GM06990 (cell line): ENCODE data around the gene CD72.

ENCODE experiments used
- DNase-seq: peaks from one replicate; pipeline ENCODE4 v3.0.0-alpha.2; 2011; ENCODE audit not compliant: insufficient read length; ENCODE audit errors: extremely low read depth
- H3K27me3 ChIP-seq: replicated peaks from 2 replicates; pipeline ENCODE4 v1.6.0; 2011; ENCODE audit warnings: low read length; ENCODE audit not compliant: control insufficient read depth, insufficient read depth
- H3K36me3 ChIP-seq: 2 replicates; pipeline ENCODE4 v1.5.1; 2011; ENCODE audit warnings: low read length; ENCODE audit not compliant: control insufficient read depth, insufficient read depth
- H3K4me3 ChIP-seq: replicated peaks from 2 replicates; pipeline ENCODE4 v1.5.1; 2011; ENCODE audit warnings: low read depth, mild to moderate bottlenecking, control low read depth, low read length
- TF ChIP-seq, protein P1 (sequence below): IDR thresholded peaks from 2 replicates; pipeline ENCODE4 v1.5.1; 2011; ENCODE audit warnings: low read length, control low read depth, mild to moderate bottlenecking, inconsistent platforms; ENCODE audit not compliant: insufficient read depth, poor library complexity, severe bottlenecking

CD72 gene

DNA sequence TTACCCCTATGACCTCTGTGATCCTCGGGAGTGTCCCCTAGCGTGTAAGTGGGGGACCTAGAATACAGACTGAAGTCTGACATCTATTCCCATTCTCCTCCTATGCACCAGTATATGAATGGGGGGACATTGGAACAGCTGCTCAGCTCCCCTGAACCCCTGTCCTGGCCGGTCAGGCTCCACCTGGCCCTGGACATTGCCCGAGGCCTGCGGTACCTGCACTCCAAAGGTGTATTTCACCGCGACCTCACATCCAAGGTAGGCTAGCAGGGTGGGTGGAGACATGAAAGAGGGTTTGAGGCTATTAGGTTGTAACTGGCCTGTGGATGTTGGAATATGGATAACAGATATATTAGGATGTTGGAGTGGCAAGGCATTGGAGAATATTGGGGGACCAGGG is 11.5 kb downstream of the CD72 start:
- Histone ChIP-seq H3K36me3 (peaks cover 7% of the 10 kb centered on the region), H3K27me3 (no peaks in the 10 kb centered on the region), H3K4me3 (no peak overlapping the region)
- DNase-seq, result no peak
- TF ChIP-seq, protein P1, sequence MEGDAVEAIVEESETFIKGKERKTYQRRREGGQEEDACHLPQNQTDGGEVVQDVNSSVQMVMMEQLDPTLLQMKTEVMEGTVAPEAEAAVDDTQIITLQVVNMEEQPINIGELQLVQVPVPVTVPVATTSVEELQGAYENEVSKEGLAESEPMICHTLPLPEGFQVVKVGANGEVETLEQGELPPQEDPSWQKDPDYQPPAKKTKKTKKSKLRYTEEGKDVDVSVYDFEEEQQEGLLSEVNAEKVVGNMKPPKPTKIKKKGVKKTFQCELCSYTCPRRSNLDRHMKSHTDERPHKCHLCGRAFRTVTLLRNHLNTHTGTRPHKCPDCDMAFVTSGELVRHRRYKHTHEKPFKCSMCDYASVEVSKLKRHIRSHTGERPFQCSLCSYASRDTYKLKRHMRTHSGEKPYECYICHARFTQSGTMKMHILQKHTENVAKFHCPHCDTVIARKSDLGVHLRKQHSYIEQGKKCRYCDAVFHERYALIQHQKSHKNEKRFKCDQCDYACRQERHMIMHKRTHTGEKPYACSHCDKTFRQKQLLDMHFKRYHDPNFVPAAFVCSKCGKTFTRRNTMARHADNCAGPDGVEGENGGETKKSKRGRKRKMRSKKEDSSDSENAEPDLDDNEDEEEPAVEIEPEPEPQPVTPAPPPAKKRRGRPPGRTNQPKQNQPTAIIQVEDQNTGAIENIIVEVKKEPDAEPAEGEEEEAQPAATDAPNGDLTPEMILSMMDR, result no peak

DNA sequence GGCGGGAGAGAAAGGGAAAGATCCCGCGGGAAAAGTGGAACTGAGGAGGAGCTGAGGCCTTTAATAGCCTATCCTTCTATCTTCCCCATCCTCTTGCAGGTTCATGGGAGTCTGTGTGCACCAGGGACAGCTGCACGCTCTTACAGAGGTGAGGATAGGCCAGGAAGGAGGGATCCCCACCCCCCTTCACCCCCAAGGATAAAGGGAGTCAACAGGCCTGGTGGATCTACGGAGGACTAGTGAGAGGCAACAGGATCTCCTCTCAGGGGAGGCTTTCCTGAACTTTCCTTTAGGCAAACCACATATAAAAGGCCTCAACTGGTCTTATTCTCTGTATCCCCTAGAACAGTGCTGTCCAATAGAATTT is 12.1 kb downstream of the CD72 start:
- H3K36me3 ChIP-seq, result peaks cover 7% of the 10 kb centered on the region
- DNase-seq, result no peak
- TF ChIP-seq, protein P1, result no peak
- H3K27me3 ChIP-seq, result no peaks in the 10 kb centered on the region
- H3K4me3 ChIP-seq, result peak overlapping the region; percentile 65

DNA sequence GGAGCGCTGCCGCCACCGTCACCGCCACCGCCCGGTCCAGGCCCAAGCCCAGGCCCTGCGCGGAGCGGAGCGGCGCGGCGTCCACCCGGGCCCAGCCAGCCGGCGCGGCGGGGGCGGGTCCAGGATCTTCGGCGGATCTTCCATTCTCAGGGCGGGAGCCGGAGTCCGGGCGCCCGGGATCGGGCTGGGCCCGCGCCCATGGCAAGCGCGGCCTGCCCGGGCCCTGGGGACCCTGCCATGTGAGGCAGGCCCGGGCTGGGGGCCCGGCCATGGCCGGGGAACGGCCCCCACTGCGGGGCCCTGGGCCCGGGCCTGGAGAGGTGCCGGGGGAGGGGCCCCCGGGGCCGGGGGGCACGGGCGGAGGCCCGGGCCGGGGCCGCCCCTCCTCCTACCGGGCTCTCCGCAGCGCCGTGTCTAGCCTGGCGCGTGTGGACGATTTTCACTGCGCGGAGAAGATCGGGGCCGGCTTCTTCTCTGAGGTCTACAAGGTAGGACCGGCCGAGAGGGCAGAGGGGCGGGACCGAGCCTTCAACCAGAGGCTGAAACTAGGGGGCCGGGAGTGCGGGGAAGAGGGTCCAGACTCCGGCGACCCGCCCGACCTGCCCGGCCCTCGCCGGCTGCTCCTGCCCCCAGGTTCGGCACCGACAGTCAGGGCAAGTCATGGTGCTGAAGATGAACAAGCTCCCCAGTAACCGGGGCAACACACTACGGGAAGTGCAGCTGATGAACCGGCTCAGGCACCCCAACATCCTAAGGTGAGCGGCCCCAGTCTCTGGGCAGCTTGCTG is 12.7 kb downstream of the CD72 start:
- TF ChIP-seq, protein P1, result no peak
- DNase-seq, result peak; percentile 49

DNA sequence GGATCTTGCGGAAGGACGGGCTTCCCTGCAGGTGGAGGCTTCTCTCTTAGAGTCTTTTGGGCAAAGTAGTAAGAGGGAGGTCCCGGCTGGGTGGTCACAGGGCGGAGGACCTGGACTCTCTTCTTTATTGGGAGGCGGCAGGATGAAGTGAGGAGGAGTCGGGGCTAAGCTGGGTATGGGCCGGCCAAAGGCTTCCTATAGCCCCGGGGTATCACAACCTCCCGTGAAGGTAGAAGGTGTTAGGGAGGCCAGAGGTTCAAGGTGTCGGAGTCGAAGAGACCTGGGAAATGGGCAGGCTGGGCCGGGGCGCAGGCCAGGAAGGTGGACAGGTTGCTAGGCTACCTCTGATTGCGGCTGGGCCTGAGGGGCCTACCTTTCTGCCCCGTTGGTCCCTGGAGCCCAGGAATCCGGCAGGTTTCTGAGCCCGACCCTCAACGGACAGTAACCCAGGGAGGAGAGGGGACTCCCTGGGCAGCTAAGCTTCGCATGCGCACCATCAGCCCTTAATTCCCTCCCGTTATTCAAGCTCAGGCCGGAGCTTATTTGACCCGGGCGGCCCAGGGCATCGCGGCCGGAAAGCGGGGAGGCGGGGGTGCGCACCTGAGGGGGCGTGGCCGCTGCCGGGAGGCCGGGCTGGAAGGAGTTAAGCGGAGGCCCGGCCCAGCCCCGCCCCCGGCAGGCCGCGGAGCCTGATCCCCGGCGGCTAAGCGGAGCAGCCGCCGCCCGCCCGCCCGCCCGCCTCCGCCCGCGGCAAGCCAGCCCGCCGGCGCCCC is 13.4 kb downstream of the CD72 start, which contains the start of gene TESK1:
Gene TESK1 (plus strand): TSS at position 685 of the 773 bp plus-strand sequence. CDS start 358 bp downstream, outside the sequence.
- TF ChIP-seq, protein P1, result no peak
- Histone ChIP-seq H3K27me3 (no peaks in the 10 kb centered on the region), H3K4me3 (peak within 1 kb of the TSS; percentile 80), H3K36me3 (peaks cover 7% of the 10 kb centered on the region)
- peak; percentile 92 for DNase-seq

More for the DNA sequence above, 12.7 kb downstream of the CD72 start:
- H3K36me3 ChIP-seq, result peaks cover 7% of the 10 kb centered on the region
- no peaks in the 10 kb centered on the region for H3K27me3 ChIP-seq
- H3K4me3 ChIP-seq, result peak overlapping the region; percentile 65

DNA sequence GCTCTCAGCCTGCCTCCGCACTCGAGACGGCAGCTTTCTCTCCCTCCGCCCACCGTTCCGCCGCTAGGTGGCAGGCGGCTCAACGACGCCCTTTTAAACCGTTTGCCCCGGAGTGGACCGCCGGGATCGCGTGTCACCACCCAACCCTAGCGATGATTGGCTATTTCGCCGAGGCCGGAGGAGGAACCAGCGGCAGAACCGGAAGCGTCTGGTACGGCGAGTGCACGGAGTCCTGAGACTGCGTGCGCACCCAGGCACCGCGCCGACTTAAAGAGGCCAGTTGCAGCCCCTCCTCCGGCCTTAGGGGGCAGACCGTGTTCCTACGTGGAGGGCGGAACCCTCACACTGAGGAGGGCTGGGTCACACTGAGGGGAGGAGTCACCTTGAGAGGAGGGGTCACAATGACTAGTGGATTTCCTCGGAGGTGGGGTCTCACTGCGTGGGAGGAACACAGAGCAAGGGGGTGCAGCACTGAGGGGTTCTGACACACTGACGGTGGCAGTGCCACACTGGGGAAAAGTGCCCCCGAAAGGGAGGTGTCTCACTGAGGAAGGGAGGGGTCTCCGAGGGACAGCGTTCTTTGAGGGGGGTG is 14.1 kb downstream of the CD72 start:
- TF ChIP-seq, protein P1, result peak; percentile 89
- peak overlapping the region; percentile 80 for H3K4me3 ChIP-seq

More for the DNA sequence above, 14.1 kb downstream of the CD72 start:
- peak; percentile 98 for DNase-seq
- Histone ChIP-seq H3K27me3 (no peaks in the 10 kb centered on the region), H3K36me3 (peaks cover 7% of the 10 kb centered on the region)
